ENCODE data around the gene LILRB5.
"Not testable (repeated sequence)": the region's sequence is repeated elsewhere in the genome, so short reads cannot be mapped to it uniquely, and the experiment has no call there.

LILRB5 gene

GRCh38 chr19:54240372-54241336 lies 16.4 kb downstream of the LILRB5 start:
- not testable (repeated sequence) for DNase-seq

- not testable (repeated sequence) for DNase-seq
These were observed 17.3 kb downstream of the LILRB5 start for GRCh38 chr19:54239491-54240371.

- DNase-seq = no peak
These were observed 23.1 kb downstream of the LILRB5 start for GRCh38 chr19:54233941-54234340.

GRCh38 chr19:54231077-54231931 lies 25.8 kb downstream of the LILRB5 start:
- peak; percentile 90 for DNase-seq

GRCh38 chr19:54230031-54230430 lies 27.0 kb downstream of the LILRB5 start:
- DNase-seq = no peak

GRCh38 chr19:54229146-54229545 lies 27.9 kb downstream of the LILRB5 start:
- DNase-seq = no peak

- not testable (repeated sequence) for DNase-seq
These were observed 32.5 kb downstream of the LILRB5 start for GRCh38 chr19:54224619-54225018.

- not testable (repeated sequence) for DNase-seq
These were observed 33.2 kb downstream of the LILRB5 start for GRCh38 chr19:54223937-54224281.

- DNase-seq = not testable (repeated sequence)
These were observed 33.7 kb downstream of the LILRB5 start for GRCh38 chr19:54223277-54223936.

GRCh38 chr19:54222474-54223276 lies 34.4 kb downstream of the LILRB5 start, which contains the start of gene LILRB3:
Gene LILRB3, minus strand, starts transcription at chr19:54223007. Its CDS starts 31 bp downstream, at chr19:54222976.
- not testable (repeated sequence) for DNase-seq

- DNase-seq = not testable (repeated sequence)
These were observed 35.1 kb downstream of the LILRB5 start for GRCh38 chr19:54221947-54222346.

- not testable (repeated sequence) for DNase-seq
These were observed 37.4 kb downstream of the LILRB5 start for GRCh38 chr19:54219702-54220101.

- no peak for DNase-seq
These were observed 38.0 kb downstream of the LILRB5 start for GRCh38 chr19:54218960-54219661.

GRCh38 chr19:54218259-54218658 lies 38.8 kb downstream of the LILRB5 start:
- no peak for DNase-seq

- DNase-seq = not testable (repeated sequence)
These were observed 39.4 kb downstream of the LILRB5 start for GRCh38 chr19:54217517-54218247.

GRCh38 chr19:54216869-54217268 lies 40.2 kb downstream of the LILRB5 start:
- DNase-seq = no peak

GRCh38 chr19:54214734-54215133 lies 42.3 kb downstream of the LILRB5 start:
- not testable (repeated sequence) for DNase-seq

GRCh38 chr19:54214217-54214616 lies 42.9 kb downstream of the LILRB5 start:
- DNase-seq = not testable (repeated sequence)

GRCh38 chr19:54211235-54211634 lies 45.8 kb downstream of the LILRB5 start:
- no peak for DNase-seq

Data from eye (tissue), 1 donor.